Thymus (tissue), 11 donors: ENCODE data around the gene ZNF674. TPM values are rescaled to one million over a fixed set of nuclear protein-coding genes. Genes with fewer than 3 reads are reported as not detected.
"Not testable (repeated sequence)": the region's sequence is repeated elsewhere in the genome, so short reads cannot be mapped to it uniquely, and the experiment has no call there.

ENCODE experiments used
- DNase-seq, 9 donors: peaks; one replicate each; pipeline ENCODE4 v3.0.0-alpha.2; 2013; ENCODE audit warnings: low spot score in 9 of 9, low read depth in 6 of 9, missing footprints in 1 of 9
- H3K27ac ChIP-seq, 2 donors: one replicate each; pipeline ENCODE4 v1.5.1; 2013; ENCODE audit warnings: control low read depth in 1 of 2, low read depth in 1 of 2, low read length in 1 of 2, mild to moderate bottlenecking in 1 of 2, moderate library complexity in 1 of 2
- H3K27me3 ChIP-seq, 2 donors: one replicate each; pipeline ENCODE4 v1.5.1; 2013; ENCODE audit warnings: low read length in 1 of 2; ENCODE audit not compliant: control insufficient read depth in 2 of 2, insufficient read depth in 1 of 2
- H3K36me3 ChIP-seq, 2 donors: one replicate each; pipeline ENCODE4 v1.5.1; 2013; ENCODE audit warnings: low read length in 1 of 2, mild to moderate bottlenecking in 1 of 2, moderate library complexity in 1 of 2; ENCODE audit not compliant: control insufficient read depth in 2 of 2, insufficient read depth in 2 of 2
- H3K4me1 ChIP-seq, 2 donors: one replicate each; pipeline ENCODE4 v1.5.1; 2013; ENCODE audit warnings: low read length in 2 of 2; ENCODE audit not compliant: control insufficient read depth in 2 of 2, insufficient read depth in 2 of 2
- H3K4me3 ChIP-seq, 2 donors: one replicate each; pipeline ENCODE4 v1.5.1; 2013; ENCODE audit warnings: low read length in 2 of 2, control low read depth in 1 of 2, mild to moderate bottlenecking in 1 of 2
- H3K9me3 ChIP-seq, 2 donors: one replicate each; pipeline ENCODE4 v1.5.1; 2013; ENCODE audit warnings: low read length in 1 of 2, mild to moderate bottlenecking in 1 of 2; ENCODE audit not compliant: control insufficient read depth in 2 of 2, insufficient read depth in 1 of 2
- WGBS: extraction: QIAGEN DNeasy Blood & Tissue Kit; methylation state at CpG from one replicate; pipeline ENCODE4 v1.1.7; 2013; 5-methylcytosine and 5-hydroxymethylcytosine counted together
- polyA plus RNA-seq: library from polyadenylated mRNA; stranded (reverse); fragments of 200-250 nt; gene quantifications from one replicate; pipeline ENCODE4 v1.2.3, GENCODE V29; 2013
- total RNA-seq: library from RNA; stranded (reverse); fragments of 120-200 nt; gene quantifications from one replicate; pipeline ENCODE4 v1.2.4, GENCODE V29; 2013
- donor health status: healthy.

ZNF674 gene
- total and polyA plus RNA-seq, 2 donors: 2.8 to 3.8 TPM

DNA sequence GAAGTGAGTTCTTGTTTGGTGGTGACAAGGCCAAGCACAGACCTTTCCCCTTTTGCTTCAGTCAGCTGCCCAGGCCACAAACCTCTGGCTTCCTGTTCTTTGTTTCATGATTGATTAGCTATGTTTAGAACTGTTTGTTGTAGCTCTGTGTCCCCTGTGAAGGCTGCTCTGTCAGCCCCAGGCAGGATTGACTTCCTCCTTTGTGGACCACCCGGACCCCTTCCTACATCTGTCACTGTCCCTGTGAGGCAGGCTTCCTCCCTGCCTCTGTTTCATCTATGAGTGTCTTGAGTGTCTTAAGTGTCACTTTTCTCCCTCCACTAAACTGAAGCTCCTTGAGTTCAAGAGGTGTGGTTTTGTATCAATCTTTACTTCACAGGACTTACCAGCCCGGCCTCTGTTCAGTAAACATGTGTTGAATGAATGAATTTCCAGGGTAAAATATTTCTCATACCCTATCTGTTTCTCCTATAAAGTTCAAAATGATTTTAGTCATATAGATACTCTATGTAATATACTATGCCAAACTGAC is 83.5 kb downstream of the ZNF674 start:
- Histone ChIP-seq H3K27ac (no peak overlapping the region), H3K4me3 (no peak overlapping the region), H3K36me3 (peaks cover 2 to 10% of the 10 kb centered on the region in 2 donors), H3K9me3 (no peaks in the 10 kb centered on the region), H3K4me1 (no peaks in the 10 kb centered on the region), H3K27me3 (no peaks in the 10 kb centered on the region)
- WGBS: 32% methylated on average over 2 of the region's 2 CpGs
- DNase-seq: no peak

DNA sequence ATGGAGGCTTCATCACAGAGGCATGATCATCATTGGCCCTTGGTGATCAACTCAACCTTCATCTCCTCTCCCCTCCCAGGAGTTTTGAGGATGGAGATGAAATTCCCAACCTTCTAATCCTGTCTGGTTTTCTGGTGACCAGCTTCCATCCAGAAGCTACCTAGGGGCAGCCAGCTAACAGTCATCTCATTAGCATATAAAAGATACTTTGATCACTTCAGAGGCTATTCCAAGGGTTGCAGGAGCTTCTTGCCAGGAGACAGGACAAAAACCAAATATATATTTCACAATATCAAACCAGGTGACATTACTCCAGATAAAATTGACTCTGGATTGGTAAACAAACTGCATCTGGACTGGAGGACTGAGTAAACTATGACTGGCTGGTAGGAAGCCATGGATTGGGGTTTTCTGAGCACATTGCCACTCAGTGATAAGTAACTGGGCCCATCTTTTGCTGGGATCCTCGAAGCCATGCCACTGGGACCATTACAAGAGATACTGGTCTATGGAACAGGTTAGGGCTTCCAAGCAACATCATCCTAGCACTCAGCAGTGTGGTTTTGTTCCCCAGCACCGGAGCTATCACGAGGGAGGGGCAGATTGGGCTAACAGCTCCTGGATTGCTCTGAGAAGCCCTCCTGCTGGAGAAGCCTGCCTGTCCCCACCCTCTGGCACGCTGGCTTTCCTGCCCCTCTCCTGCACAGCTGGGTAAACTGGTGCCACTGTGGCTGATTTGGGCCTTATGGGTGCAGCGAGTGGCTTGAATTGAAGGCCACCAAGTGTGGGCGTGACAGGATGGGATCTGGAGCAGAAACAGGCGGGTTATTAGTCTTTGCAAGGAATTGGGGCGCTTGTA is 84.2 kb downstream of the ZNF674 start:
- WGBS: 58% methylated on average over 8 of the region's 8 CpGs
- not testable (repeated sequence) for H3K4me1 ChIP-seq, H3K9me3 ChIP-seq, H3K27ac ChIP-seq, H3K4me3 ChIP-seq, H3K27me3 ChIP-seq, H3K36me3 ChIP-seq, DNase-seq

- no peaks in the 10 kb centered on the region for H3K4me1 ChIP-seq
- peaks cover 2 to 10% of the 10 kb centered on the region in 2 donors for H3K36me3 ChIP-seq
- no peaks in the 10 kb centered on the region for H3K27me3 ChIP-seq
- H3K27ac ChIP-seq: no peak overlapping the region
- H3K9me3 ChIP-seq: no peaks in the 10 kb centered on the region
- WGBS: 98% methylated on average over 3 of the region's 3 CpGs
- DNase-seq: no peak
- H3K4me3 ChIP-seq: no peak overlapping the region
Observed at GRCh38 chrX:46459603-46460002, 85.6 kb downstream of the ZNF674 start.

DNA sequence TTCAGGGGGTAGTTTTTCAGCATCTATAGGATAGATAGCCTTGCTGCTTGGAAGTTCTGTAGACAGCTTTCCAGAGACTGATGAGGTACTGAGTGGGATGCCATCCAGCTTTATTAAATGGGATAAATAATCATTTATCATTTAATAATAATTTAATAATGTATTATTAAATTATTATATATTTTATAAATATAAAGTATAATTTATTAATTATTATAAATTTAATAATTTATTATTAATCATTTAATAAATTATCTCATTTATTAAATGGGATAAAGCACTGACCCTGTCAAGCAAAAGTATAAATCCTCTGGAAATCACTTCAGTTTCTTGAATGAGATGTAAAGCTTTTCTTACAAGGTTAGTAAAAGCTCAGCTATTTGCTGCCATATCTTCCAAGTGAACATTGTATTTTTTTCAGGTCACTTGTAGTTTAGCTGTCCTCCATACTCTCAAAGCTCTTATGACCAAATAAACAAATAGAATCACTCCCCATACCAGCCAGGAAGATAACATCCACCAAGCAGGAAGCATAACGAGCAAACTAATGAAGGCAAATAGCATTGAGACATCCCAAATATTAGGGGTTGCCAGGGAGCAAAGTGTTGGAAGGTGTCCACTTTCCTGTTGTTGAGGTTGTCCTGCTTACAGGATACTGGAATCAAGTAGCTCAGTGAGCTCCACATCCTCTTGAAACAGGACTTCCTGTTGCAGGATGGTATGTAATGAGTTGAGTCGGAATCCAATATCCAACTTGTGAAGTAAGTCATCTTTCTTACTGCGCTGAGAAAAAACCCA is 88.9 kb downstream of the ZNF674 start:
- Histone ChIP-seq H3K4me1 (no peaks in the 10 kb centered on the region), H3K9me3 (no peaks in the 10 kb centered on the region), H3K36me3 (no peaks in the 10 kb centered on the region), H3K27me3 (no peaks in the 10 kb centered on the region), H3K4me3 (no peak overlapping the region), H3K27ac (no peak overlapping the region)
- WGBS: 97% methylated on average over 3 of the region's 3 CpGs
- DNase-seq: no peak

Other genes with a start within 250 kb of the ZNF674 start
- gene CHST7, start 28.3 kb upstream of the ZNF674 start, total RNA-seq: 3.1 TPM
- 2.6 TPM for gene CHST7, start 28.3 kb upstream of the ZNF674 start, polyA plus RNA-seq
- 10.3 TPM for gene SLC9A7, start 213.7 kb upstream of the ZNF674 start, total RNA-seq
- 3.5 TPM for gene SLC9A7, start 213.7 kb upstream of the ZNF674 start, polyA plus RNA-seq